ENCODE measurements around the gene GOLM1.
"Not testable (repeated sequence)": the region's sequence is repeated elsewhere in the genome, so short reads cannot be mapped to it uniquely, and the experiment has no call there.

GOLM1 gene

GRCh38 chr9:86061972-86062739 is 37.2 kb downstream of the GOLM1 start:
- DNase-seq (ENCODE audit: extremely low read depth, low read depth) = no peak
- H3K4me3 ChIP-seq (replicated peaks; ENCODE audit: low read depth, low read length) = no peak overlapping the region
- TF ChIP-seq CTCF (IDR thresholded peaks at IDR 0.05; ENCODE audit: low read depth, low read length, missing control alignments) = no peak

GRCh38 chr9:86057491-86057890 is 41.9 kb downstream of the GOLM1 start:
- DNase-seq (ENCODE audit: extremely low read depth, low read depth) = no peak
- TF ChIP-seq CTCF (IDR thresholded peaks at IDR 0.05; ENCODE audit: low read depth, low read length, missing control alignments) = no peak
- H3K4me3 ChIP-seq (replicated peaks; ENCODE audit: low read depth, low read length) = no peak overlapping the region

GRCh38 chr9:86054695-86055094 is 44.7 kb downstream of the GOLM1 start:
- no peak for TF ChIP-seq CTCF (IDR thresholded peaks at IDR 0.05; ENCODE audit: low read depth, low read length, missing control alignments)
- DNase-seq (ENCODE audit: extremely low read depth, low read depth) = no peak
- H3K4me3 ChIP-seq (replicated peaks; ENCODE audit: low read depth, low read length) = no peak overlapping the region

- no peak overlapping the region for H3K4me3 ChIP-seq (replicated peaks; ENCODE audit: low read depth, low read length)
- DNase-seq (ENCODE audit: extremely low read depth, low read depth) = no peak
- no peak for TF ChIP-seq CTCF (IDR thresholded peaks at IDR 0.05; ENCODE audit: low read depth, low read length, missing control alignments)
These were observed 46.5 kb downstream of the GOLM1 start for GRCh38 chr9:86052556-86053468.

GRCh38 chr9:86048018-86048742 is 51.2 kb downstream of the GOLM1 start:
- DNase-seq (ENCODE audit: extremely low read depth, low read depth); H3K4me3 ChIP-seq (replicated peaks; ENCODE audit: low read depth, low read length): not testable (repeated sequence)

GRCh38 chr9:86047361-86047760 is 52.0 kb downstream of the GOLM1 start:
- no peak overlapping the region for H3K4me3 ChIP-seq (replicated peaks; ENCODE audit: low read depth, low read length)
- no peak for DNase-seq (ENCODE audit: extremely low read depth, low read depth)
- TF ChIP-seq CTCF (IDR thresholded peaks at IDR 0.05; ENCODE audit: low read depth, low read length, missing control alignments) = no peak

GRCh38 chr9:86046930-86047341 is 52.4 kb downstream of the GOLM1 start:
- no peak for TF ChIP-seq CTCF (IDR thresholded peaks at IDR 0.05; ENCODE audit: low read depth, low read length, missing control alignments)
- no peak overlapping the region for H3K4me3 ChIP-seq (replicated peaks; ENCODE audit: low read depth, low read length)
- no peak for DNase-seq (ENCODE audit: extremely low read depth, low read depth)
